GM18951 (cell line): Measurements from ENCODE around the gene CARD11.

ENCODE experiments used
- POLR2A ChIP-seq: IDR thresholded peaks from 4 replicates; pipeline ENCODE4 v1.6.1; 2011; ENCODE audit warnings: mild to moderate bottlenecking; ENCODE audit not compliant: insufficient read length, insufficient read depth; ENCODE audit errors: extremely low read depth
- in situ Hi-C: fragments of 300-500 bp; cut with MboI; formaldehyde crosslinking; loops from one replicate; pipeline ENCODE4 v1.12.0; 2022; ENCODE audit warnings: low sequenced_read_pairs, mixed read lengths, inconsistent platforms; ENCODE audit not compliant: unreplicated experiment

Gene CARD11

GRCh38 chr7:3003936-3004335, 39.7 kb downstream of the CARD11 start:
- TF ChIP-seq POLR2A = no peak
- in situ Hi-C loops = no loop called here

DNA sequence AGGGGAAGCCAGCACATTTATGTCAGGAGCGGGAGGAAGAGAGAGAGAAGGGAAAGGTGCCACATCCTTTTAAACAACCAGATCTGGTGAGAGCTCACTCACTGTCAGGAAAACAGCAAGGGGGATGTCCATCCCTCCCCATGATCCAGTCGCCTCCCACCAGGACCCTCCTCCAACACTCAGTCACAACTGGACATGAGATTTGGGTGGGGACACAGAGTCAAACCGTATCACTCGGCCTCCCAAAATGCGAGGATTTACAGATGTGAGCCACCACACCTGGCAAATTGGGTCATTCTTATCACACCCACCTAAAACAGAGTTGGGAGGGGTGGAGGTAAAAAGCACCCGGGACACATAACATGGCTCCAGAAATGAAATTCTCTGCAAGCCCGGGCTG, 41.0 kb downstream of the CARD11 start:
- in situ Hi-C loops = no loop called here
- TF ChIP-seq POLR2A = no peak

GRCh38 chr7:3000566-3000965, 43.1 kb downstream of the CARD11 start:
- in situ Hi-C loops = no loop called here

GRCh38 chr7:2999078-2999500, 44.6 kb downstream of the CARD11 start:
- in situ Hi-C loops = no loop called here
- no peak for TF ChIP-seq POLR2A

More at GRCh38 chr7:3000566-3000965, 43.1 kb downstream of the CARD11 start:
- TF ChIP-seq POLR2A = no peak

- in situ Hi-C loops = no loop called here
- TF ChIP-seq POLR2A = no peak
These were observed 46.7 kb downstream of the CARD11 start for GRCh38 chr7:2997014-2997413.

- in situ Hi-C loops = no loop called here
- no peak for TF ChIP-seq POLR2A
These were observed 47.5 kb downstream of the CARD11 start for GRCh38 chr7:2996141-2996540.

GRCh38 chr7:2993868-2994267, 49.8 kb downstream of the CARD11 start:
- in situ Hi-C loops = no loop called here

DNA sequence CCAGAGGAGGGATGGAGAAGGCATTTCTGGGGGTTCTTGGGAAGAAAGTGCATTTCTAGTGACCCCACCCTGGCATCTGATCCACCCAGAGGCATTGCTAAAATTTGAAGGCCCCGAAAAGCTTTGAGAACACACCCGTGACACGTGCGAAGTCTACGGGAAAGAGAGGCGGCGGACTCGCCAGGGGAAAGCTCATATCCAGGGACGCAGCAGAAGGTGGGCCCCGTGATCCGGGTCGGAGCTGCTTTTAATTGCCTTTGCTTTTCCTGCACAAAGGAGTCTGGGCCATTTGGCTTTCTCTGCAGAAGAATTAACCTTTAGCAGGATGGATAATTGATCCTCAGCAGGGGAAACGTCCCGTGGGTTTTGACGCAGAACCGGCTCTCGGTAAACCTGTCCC, 50.3 kb downstream of the CARD11 start:
- no peak for TF ChIP-seq POLR2A
- in situ Hi-C loops = no loop called here

More at GRCh38 chr7:2993868-2994267, 49.8 kb downstream of the CARD11 start:
- TF ChIP-seq POLR2A = no peak

- in situ Hi-C loops = no loop called here
- no peak for TF ChIP-seq POLR2A
These were observed 52.7 kb downstream of the CARD11 start for GRCh38 chr7:2990949-2991470.

DNA sequence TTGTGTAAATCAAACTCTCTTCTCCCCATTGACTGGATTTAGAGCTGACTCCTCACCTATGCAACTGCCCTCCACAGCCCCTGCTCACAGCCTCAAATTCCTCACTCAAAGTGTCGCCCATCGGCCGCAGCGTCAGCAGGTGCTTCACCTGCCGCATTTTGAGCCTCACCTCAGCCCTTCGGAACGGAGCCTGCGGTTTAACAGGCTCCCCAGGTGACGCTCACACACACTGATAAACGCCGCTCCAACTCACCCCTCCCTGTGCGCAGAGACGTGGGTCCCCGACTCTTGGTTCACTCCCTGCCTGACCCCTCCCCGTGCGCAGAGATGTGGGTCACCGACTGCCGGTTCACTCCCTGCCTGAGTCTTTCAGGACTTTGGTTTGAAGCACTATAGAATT, 57.1 kb downstream of the CARD11 start:
- in situ Hi-C loops = no loop called here
- no peak for TF ChIP-seq POLR2A

DNA sequence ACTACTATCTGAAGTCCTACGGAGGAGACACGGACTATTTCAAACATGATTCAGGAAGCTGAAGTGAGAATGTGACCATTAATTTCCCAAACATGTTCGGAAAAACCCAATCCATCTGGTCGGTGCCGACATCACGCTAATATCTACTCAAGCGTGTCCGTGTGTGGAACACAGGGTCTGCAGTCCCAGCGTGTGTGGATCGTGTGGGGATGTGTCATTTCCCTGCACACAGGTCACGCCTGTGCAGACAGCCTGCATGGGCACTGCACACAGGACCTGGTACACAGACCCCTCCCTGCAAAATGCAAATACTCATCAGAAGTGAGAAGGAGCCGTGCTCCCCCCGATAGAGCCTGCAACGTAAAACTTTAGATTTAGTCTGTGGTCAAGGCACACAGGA, 57.8 kb downstream of the CARD11 start:
- in situ Hi-C loops = no loop called here
- no peak for TF ChIP-seq POLR2A

DNA sequence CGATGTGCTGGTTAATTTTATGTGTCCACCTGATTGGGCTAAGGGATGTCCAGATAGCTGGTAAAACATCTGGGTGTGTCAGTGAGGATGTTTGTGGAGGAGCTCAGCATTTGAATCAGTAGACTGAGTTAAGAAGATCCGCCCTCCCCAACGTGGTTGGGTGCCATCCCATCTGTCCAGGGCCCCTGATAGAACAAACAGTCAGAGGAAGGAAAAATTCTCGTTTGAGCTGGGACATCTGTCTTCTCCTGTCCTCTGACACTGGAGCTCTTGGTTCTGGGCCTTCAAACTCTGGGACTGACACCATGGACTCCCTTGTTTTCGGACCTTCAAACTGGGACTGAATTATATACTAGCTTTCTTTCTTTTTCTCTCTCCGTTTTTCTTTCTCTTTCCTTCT, 59.6 kb downstream of the CARD11 start:
- in situ Hi-C loops = no loop called here
- no peak for TF ChIP-seq POLR2A

DNA sequence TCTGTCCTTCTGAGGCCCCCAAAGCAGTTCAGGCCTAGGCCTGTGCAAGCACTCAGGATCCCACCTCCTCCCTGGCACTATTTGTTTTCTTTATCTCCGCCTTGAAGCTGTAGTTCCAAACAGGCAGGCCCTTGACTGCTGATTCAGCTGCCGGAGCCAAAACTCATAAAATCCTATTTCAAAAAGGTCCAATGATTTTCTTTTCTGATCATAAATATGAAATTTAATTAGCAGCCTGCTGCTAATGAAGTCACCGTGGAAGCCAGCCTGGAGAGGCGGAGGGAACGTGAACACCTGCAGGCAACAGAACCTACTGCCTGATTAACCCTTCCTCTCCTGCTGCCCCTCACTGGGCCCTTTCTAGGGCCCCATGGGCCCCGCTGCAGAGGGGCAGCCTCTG, 60.1 kb downstream of the CARD11 start:
- no peak for TF ChIP-seq POLR2A
- in situ Hi-C loops = no loop called here

DNA sequence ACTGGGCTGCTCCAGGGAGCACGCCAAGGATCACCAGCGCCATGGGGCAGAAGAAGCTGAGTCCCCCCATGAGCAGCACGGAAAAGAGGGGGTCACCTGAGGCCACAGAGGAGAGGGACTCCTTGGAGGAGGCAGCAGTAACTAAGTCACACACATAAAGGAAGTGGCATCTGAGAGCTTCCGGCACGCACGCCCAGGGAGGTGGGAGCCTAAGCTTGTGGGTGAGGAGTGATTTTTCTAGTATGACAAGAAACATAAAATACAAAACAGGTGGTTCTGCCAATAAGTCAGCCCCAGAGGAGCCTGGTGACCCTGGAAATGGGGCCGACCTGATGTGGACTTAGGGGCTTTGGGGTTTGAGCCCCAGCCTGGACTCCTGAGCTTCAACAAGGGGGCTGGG, 60.8 kb downstream of the CARD11 start:
- TF ChIP-seq POLR2A = no peak
- in situ Hi-C loops = no loop called here

GRCh38 chr7:2982401-2982800, 61.3 kb downstream of the CARD11 start:
- TF ChIP-seq POLR2A = no peak
- in situ Hi-C loops = no loop called here
